SJSA1 (cell line): ENCODE measurements around the gene NSMF. TPM values are rescaled to one million over a fixed set of nuclear protein-coding genes. Genes with fewer than 3 reads are reported as not detected.

Experiments
- DNase-seq, 2 experiments: peaks; one replicate each; pipeline ENCODE4 v3.0.0-alpha.2; 2015 to 2020; ENCODE audit warnings: low spot score in 2 of 2, low read depth in 1 of 2
- H3K27ac ChIP-seq: fragments of 250-450 bp; sonication (Bioruptor Pico); 2 replicates; pipeline ENCODE4 v1.5.1; 2020; ENCODE audit warnings: mild to moderate bottlenecking, moderate library complexity
- H3K27me3 ChIP-seq: fragments of 250-450 bp; sonication (Bioruptor Pico); replicated peaks from 2 replicates; pipeline ENCODE4 v1.5.1; 2020; ENCODE audit warnings: mild to moderate bottlenecking, moderate library complexity
- H3K36me3 ChIP-seq: fragments of 250-450 bp; sonication (Bioruptor Pico); 2 replicates; pipeline ENCODE4 v1.5.1; 2020; ENCODE audit warnings: mild to moderate bottlenecking
- H3K4me1 ChIP-seq: fragments of 250-450 bp; sonication (Bioruptor Pico); replicated peaks from 2 replicates; pipeline ENCODE4 v1.6.1; 2021; ENCODE audit warnings: mild to moderate bottlenecking
- H3K4me3 ChIP-seq: fragments of 250-450 bp; sonication (Bioruptor Pico); 2 replicates; pipeline ENCODE4 v1.5.1; 2020; ENCODE audit warnings: mild to moderate bottlenecking
- H3K9me3 ChIP-seq: fragments of 250-450 bp; sonication (Bioruptor Pico); replicated peaks from 2 replicates; pipeline ENCODE4 v1.5.1; 2020; ENCODE audit warnings: mild to moderate bottlenecking
- total RNA-seq: library from RNA; depleted of rRNA; stranded (reverse); fragments of >200 nt; shearing (Covaris generic); gene quantifications from 2 replicates; pipeline ENCODE4 v1.2.3, GENCODE V29; 2014

The NSMF gene
- total RNA-seq, 1 experiment from 2014 or later, result 17.9 TPM

- Histone ChIP-seq H3K4me1 (peaks cover 14% of the 10 kb centered on the region), H3K9me3 (0 out of 2 replicates have a peak, but pooled peaks cover 3% of the 10 kb centered on the region), H3K36me3 (peaks cover 13% of the 10 kb centered on the region), H3K4me3 (peak overlapping the region; percentile 99), H3K27me3 (0 out of 2 replicates have a peak, but pooled peaks cover 3% of the 10 kb centered on the region), H3K27ac (no peak overlapping the region)
- no peak for DNase-seq
Observed at GRCh38 chr9:137423514-137424291, 35.4 kb downstream of the NSMF start.

GRCh38 chr9:137422604-137423513, 36.3 kb downstream of the NSMF start, which contains the start of the genes EXD3 and NOXA1:
TSS of gene EXD3 (minus strand) at chr9:137423162. CDS start at chr9:137395357, 27,805 bp downstream.
TSS of gene NOXA1 (plus strand) at chr9:137423393. CDS start at chr9:137423530, 137 bp downstream.
- H3K4me3 ChIP-seq, result peak within 1 kb of the TSS; percentile 99
- H3K27ac ChIP-seq, result peak within 1 kb of the TSS; percentile 34
- peak; percentile 51 to 93 for DNase-seq
- H3K9me3 ChIP-seq, result 0 out of 2 replicates have a peak, but pooled peaks cover 3% of the 10 kb centered on the region
- H3K4me1 ChIP-seq, result peaks cover 14% of the 10 kb centered on the region
- H3K36me3 ChIP-seq, result peaks cover 13% of the 10 kb centered on the region
- H3K27me3 ChIP-seq, result 0 out of 2 replicates have a peak, but pooled peaks cover 3% of the 10 kb centered on the region

- peaks cover 14% of the 10 kb centered on the region for H3K4me1 ChIP-seq
- H3K36me3 ChIP-seq, result peaks cover 13% of the 10 kb centered on the region
- H3K4me3 ChIP-seq, result peak overlapping the region; percentile 99
- DNase-seq, result peak in 1 of 2 experiments; percentile 12
- peak overlapping the region; percentile 34; the same call in 1 of the 2 replicates for H3K27ac ChIP-seq
- 0 out of 2 replicates have a peak, but pooled peaks cover 3% of the 10 kb centered on the region for H3K27me3 ChIP-seq
- H3K9me3 ChIP-seq, result 0 out of 2 replicates have a peak, but pooled peaks cover 3% of the 10 kb centered on the region
Observed at GRCh38 chr9:137421838-137422603, 37.1 kb downstream of the NSMF start.

GRCh38 chr9:137417161-137418021, 41.7 kb downstream of the NSMF start:
- H3K36me3 ChIP-seq, result peaks cover 15% of the 10 kb centered on the region; the same call in 1 of the 2 replicates
- H3K27me3 ChIP-seq, result no peaks in the 10 kb centered on the region
- H3K4me3 ChIP-seq, result no peak overlapping the region
- H3K9me3 ChIP-seq, result no peaks in the 10 kb centered on the region
- H3K27ac ChIP-seq, result no peak overlapping the region
- peaks cover 39% of the 10 kb centered on the region for H3K4me1 ChIP-seq
- no peak for DNase-seq

- Histone ChIP-seq H3K36me3 (peaks cover 15% of the 10 kb centered on the region; the same call in 1 of the 2 replicates), H3K4me1 (peaks cover 47% of the 10 kb centered on the region), H3K4me3 (no peak overlapping the region), H3K9me3 (no peaks in the 10 kb centered on the region), H3K27me3 (no peaks in the 10 kb centered on the region), H3K27ac (peak overlapping the region; percentile 28; the same call in 1 of the 2 replicates)
- DNase-seq, result no peak
Observed at GRCh38 chr9:137416563-137417151, 42.5 kb downstream of the NSMF start.

- H3K27ac ChIP-seq, result peak overlapping the region; percentile 28; the same call in 1 of the 2 replicates
- H3K9me3 ChIP-seq, result no peaks in the 10 kb centered on the region
- H3K27me3 ChIP-seq, result no peaks in the 10 kb centered on the region
- peaks cover 15% of the 10 kb centered on the region; the same call in 1 of the 2 replicates for H3K36me3 ChIP-seq
- peak in 1 of 2 experiments; percentile 54 for DNase-seq
- no peak overlapping the region for H3K4me3 ChIP-seq
- H3K4me1 ChIP-seq, result peaks cover 51% of the 10 kb centered on the region
Observed at GRCh38 chr9:137416006-137416562, 43.0 kb downstream of the NSMF start.

- no peak overlapping the region for H3K4me3 ChIP-seq
Observed at GRCh38 chr9:137415451-137415850, 43.7 kb downstream of the NSMF start.

GRCh38 chr9:137412431-137412830, 46.7 kb downstream of the NSMF start:
- Histone ChIP-seq H3K27me3 (no peaks in the 10 kb centered on the region), H3K27ac (peak overlapping the region; percentile 92), H3K36me3 (peaks cover 8% of the 10 kb centered on the region; the same call in 1 of the 2 replicates), H3K4me1 (peaks cover 63% of the 10 kb centered on the region), H3K4me3 (no peak overlapping the region), H3K9me3 (no peaks in the 10 kb centered on the region)
- peak in 1 of 2 experiments; percentile 50 for DNase-seq

More at GRCh38 chr9:137415451-137415850, 43.7 kb downstream of the NSMF start:
- Histone ChIP-seq H3K36me3 (peaks cover 12% of the 10 kb centered on the region; the same call in 1 of the 2 replicates), H3K9me3 (no peaks in the 10 kb centered on the region), H3K4me1 (peaks cover 57% of the 10 kb centered on the region), H3K27ac (no peak overlapping the region), H3K27me3 (no peaks in the 10 kb centered on the region)
- DNase-seq, result no peak

GRCh38 chr9:137411645-137412380, 47.3 kb downstream of the NSMF start:
- H3K9me3 ChIP-seq, result no peaks in the 10 kb centered on the region
- peak overlapping the region; percentile 92 for H3K27ac ChIP-seq
- H3K4me1 ChIP-seq, result peaks cover 69% of the 10 kb centered on the region
- H3K36me3 ChIP-seq, result peaks cover 8% of the 10 kb centered on the region; the same call in 1 of the 2 replicates
- H3K4me3 ChIP-seq, result peak overlapping the region; percentile 25
- peak; percentile 88 to 98 for DNase-seq
- no peaks in the 10 kb centered on the region for H3K27me3 ChIP-seq

GRCh38 chr9:137411260-137411644, 47.9 kb downstream of the NSMF start:
- Histone ChIP-seq H3K9me3 (no peaks in the 10 kb centered on the region), H3K27me3 (no peaks in the 10 kb centered on the region), H3K36me3 (peaks cover 8% of the 10 kb centered on the region; the same call in 1 of the 2 replicates), H3K4me1 (peaks cover 64% of the 10 kb centered on the region), H3K27ac (peak overlapping the region; percentile 66), H3K4me3 (peak overlapping the region; percentile 25)
- peak; percentile 86 to 90 for DNase-seq

- DNase-seq, result no peak
- H3K27ac ChIP-seq, result peak overlapping the region; percentile 66
- H3K27me3 ChIP-seq, result no peaks in the 10 kb centered on the region
- H3K4me1 ChIP-seq, result peaks cover 61% of the 10 kb centered on the region
- peaks cover 8% of the 10 kb centered on the region; the same call in 1 of the 2 replicates for H3K36me3 ChIP-seq
- no peaks in the 10 kb centered on the region for H3K9me3 ChIP-seq
- H3K4me3 ChIP-seq, result peak overlapping the region; percentile 25
Observed at GRCh38 chr9:137410891-137411249, 48.3 kb downstream of the NSMF start.
